ENCODE measurements around the gene SMARCD3.

- TF ChIP-seq CTCF (IDR thresholded peaks at IDR 0.05 in 2 of 3, conservative IDR thresholded peaks at IDR 0.05 in 1 of 3; ENCODE audit: insufficient read depth in 2 of 3, low read depth in 1 of 3, low read length in 3 of 3) (no peak), BCLAF1 (IDR thresholded peaks at IDR 0.05; ENCODE audit: borderline replicate concordance in 1 of 2, control insufficient read depth in 1 of 2, low read depth in 2 of 2, low read length in 1 of 2) (no peak), ZFP1 (CRISPR knock-in tag; IDR thresholded peaks at IDR 0.05) (no peak), POLR2A (conservative IDR thresholded peaks at IDR 0.05) (no peak), KLF16 (IDR thresholded peaks at IDR 0.05) (no peak), L3MBTL2 (IDR thresholded peaks at IDR 0.05) (no peak), CREB1 (IDR thresholded peaks at IDR 0.05) (no peak), CREB1 (CRISPR knock-in tag; IDR thresholded peaks at IDR 0.05) (no peak), ETV6 (IDR thresholded peaks at IDR 0.05; ENCODE audit: borderline replicate concordance in 1 of 2, low read depth in 2 of 2, low read length in 1 of 2) (no peak), ETV6 (CRISPR knock-in tag; IDR thresholded peaks at IDR 0.05; ENCODE audit: borderline replicate concordance) (no peak), ZNF431 (CRISPR knock-in tag; IDR thresholded peaks at IDR 0.05) (no peak), ZNF23 (CRISPR knock-in tag; IDR thresholded peaks at IDR 0.05) (no peak)
These were observed 4.9 kb downstream of the SMARCD3 start for GRCh38 chr7:151243408-151244195.

All from K562 (cell line).